Measurements from ENCODE around the gene MBD3L2. TPM values are rescaled to one million over a fixed set of nuclear protein-coding genes. Genes with fewer than 3 reads are reported as not detected.
"Not testable (repeated sequence)": the region's sequence is repeated elsewhere in the genome, so short reads cannot be mapped to it uniquely, and the experiment has no call there.

MBD3L2 gene
- total RNA-seq, 1 donor from 2014 or later: not detected

DNA sequence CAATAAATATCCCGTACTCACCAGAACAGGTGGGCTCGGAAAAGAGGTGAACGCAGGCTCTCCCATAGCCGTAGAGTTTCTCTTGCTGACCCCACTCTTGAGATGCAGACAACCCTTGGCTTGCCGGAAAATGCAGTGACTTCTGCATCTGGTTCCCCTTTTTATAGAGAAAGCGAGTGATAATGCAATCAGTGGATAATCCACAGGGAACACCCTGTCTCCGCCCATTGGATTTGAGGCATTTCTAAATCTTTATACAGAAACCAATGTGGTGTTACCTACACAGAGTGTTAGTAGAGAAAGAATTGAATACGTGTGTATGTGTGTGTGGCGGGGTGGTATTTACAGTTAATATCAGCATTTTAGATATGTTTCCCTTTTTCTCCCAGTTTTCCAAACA, 9.0 kb upstream of the MBD3L2 start, which contains the start of gene MBD3L4:
TSS of gene MBD3L4 (minus strand) at position 101 of the 400 bp plus-strand sequence. CDS start at position 66, 35 bp downstream.
- H3K4me1 Mint-ChIP-seq (ENCODE audit: low read depth); intact Hi-C loops (cut with micrococcal nuclease); DNase-seq (ENCODE audit: low spot score); H3K27me3 Mint-ChIP-seq (ENCODE audit: insufficient read depth); H3K36me3 Mint-ChIP-seq (ENCODE audit: low read depth); H3K4me3 Mint-ChIP-seq; H3K9me3 Mint-ChIP-seq; H3K27ac Mint-ChIP-seq: not testable (repeated sequence)

DNA sequence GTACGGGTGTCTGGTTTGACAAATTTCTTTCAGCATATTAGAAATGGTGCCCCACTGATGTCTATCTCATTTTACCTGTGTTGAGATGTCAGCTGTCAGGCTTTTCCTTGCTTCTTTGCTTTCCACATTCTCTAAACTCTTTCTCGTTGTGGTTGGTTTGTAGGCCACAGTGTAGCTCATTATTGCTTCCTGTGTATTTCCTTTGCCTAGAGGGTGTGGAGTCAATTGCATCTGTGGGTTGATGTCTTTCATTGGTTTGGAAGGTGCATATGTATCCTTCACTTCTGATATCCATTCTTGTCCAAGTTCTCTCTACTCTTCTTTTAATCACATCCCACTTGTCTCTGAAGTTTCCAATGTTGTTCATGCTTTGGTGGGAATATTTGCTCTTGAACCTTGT, 7.6 kb upstream of the MBD3L2 start:
- intact Hi-C loops (cut with micrococcal nuclease); H3K27me3 Mint-ChIP-seq (ENCODE audit: insufficient read depth); H3K9me3 Mint-ChIP-seq; DNase-seq (ENCODE audit: low spot score); H3K36me3 Mint-ChIP-seq (ENCODE audit: low read depth); H3K4me1 Mint-ChIP-seq (ENCODE audit: low read depth); H3K4me3 Mint-ChIP-seq; H3K27ac Mint-ChIP-seq: not testable (repeated sequence)

DNA sequence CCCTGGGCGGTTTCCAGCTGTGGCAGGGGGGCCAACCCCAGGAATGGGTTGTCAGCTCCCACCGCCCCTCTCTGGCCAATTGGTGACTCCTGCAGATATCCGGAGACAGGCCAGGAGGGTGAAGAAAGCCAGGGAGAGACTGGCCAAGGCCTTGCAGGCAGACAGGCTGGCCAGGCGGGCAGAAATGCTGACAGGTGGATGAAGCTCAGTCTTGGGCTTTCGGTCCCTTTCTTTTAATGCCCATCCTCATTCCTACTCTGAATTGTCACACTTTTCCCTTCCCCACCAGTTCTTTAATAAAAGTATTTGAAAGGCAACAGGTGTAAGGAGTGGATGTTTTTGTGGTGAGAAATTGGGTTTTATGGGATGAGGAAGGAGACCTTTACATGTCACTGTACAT, 2.3 kb downstream of the MBD3L2 start:
- H3K4me1 Mint-ChIP-seq (ENCODE audit: low read depth); H3K9me3 Mint-ChIP-seq; H3K4me3 Mint-ChIP-seq; H3K27me3 Mint-ChIP-seq (ENCODE audit: insufficient read depth); H3K27ac Mint-ChIP-seq; H3K36me3 Mint-ChIP-seq (ENCODE audit: low read depth); intact Hi-C loops (cut with micrococcal nuclease); DNase-seq (ENCODE audit: low spot score): not testable (repeated sequence)

DNA sequence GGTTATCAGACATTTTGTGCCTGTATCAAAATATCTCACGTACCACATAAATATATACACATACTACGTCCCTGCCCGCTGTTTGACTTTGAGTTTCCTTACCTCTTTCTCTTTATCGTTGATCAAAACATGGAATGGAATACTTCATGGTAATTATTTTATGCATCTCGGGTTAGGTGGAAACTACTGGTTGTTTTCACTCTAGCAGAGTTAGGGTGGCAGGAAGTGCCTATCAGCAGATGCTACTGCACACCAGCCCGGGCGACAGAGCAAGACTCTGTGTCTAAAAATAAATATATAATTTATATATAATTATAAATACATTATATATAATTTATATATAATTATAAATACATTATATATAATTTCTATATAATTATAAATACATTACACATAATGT, 3.8 kb downstream of the MBD3L2 start:
- DNase-seq (ENCODE audit: low spot score); H3K27me3 Mint-ChIP-seq (ENCODE audit: insufficient read depth); H3K4me3 Mint-ChIP-seq; H3K4me1 Mint-ChIP-seq (ENCODE audit: low read depth); H3K36me3 Mint-ChIP-seq (ENCODE audit: low read depth); H3K9me3 Mint-ChIP-seq; H3K27ac Mint-ChIP-seq; intact Hi-C loops (cut with micrococcal nuclease): not testable (repeated sequence)

DNA sequence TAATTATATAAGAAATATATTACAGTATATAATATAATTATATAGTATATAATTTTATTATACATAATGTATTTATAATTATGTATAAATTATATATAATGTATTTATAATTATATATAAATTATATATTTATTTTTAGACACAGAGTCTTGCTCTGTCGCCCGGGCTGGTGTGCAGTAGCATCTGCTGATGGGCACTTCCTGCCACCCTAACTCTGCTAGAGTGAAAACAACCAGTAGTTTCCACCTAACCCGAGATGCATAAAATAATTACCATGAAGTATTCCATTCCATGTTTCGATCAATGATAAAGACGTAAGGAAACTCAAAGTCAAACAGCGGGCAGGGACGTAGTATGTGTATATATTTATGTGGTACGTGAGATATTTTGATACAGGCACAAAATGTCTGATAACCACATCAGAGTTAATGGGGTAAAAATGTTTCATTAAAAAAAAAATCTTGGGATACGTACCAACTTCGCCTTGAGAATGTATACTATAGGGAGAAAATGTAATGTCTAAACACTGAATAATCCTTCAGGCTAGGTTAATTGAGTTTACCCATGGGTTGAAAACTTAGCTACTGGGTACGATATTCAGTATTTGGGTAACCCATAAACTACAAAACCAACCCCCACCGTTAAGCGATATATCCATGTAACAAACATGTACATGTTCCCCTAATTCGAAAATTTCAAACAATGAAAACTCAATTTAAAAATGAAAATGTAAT, 5.7 kb downstream of the MBD3L2 start:
- DNase-seq (ENCODE audit: low spot score); H3K4me3 Mint-ChIP-seq; H3K4me1 Mint-ChIP-seq (ENCODE audit: low read depth); H3K27me3 Mint-ChIP-seq (ENCODE audit: insufficient read depth); H3K9me3 Mint-ChIP-seq; H3K36me3 Mint-ChIP-seq (ENCODE audit: low read depth); intact Hi-C loops (cut with micrococcal nuclease); H3K27ac Mint-ChIP-seq: not testable (repeated sequence)

DNA sequence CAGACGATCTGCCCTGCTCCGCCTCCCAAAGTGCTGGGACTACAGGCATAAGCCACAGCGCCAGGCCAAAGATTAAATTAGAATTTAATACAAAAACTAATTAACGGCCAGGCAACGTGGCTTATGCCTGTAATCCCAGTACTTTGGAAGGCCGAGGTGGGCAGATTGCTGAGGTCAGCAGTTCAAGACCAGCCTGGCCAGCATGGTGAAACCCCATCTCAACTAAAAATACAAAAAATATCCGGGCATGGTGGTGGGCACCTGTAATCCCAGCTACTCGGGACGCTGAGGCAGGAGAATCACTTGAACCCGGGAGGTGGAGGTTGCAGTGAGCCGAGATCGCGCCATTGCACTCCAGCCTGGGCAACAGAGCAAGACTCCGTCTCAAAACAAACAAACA, 6.6 kb downstream of the MBD3L2 start:
- H3K27ac Mint-ChIP-seq; H3K9me3 Mint-ChIP-seq; H3K36me3 Mint-ChIP-seq (ENCODE audit: low read depth); H3K27me3 Mint-ChIP-seq (ENCODE audit: insufficient read depth); intact Hi-C loops (cut with micrococcal nuclease); H3K4me1 Mint-ChIP-seq (ENCODE audit: low read depth); DNase-seq (ENCODE audit: low spot score); H3K4me3 Mint-ChIP-seq: not testable (repeated sequence)

DNA sequence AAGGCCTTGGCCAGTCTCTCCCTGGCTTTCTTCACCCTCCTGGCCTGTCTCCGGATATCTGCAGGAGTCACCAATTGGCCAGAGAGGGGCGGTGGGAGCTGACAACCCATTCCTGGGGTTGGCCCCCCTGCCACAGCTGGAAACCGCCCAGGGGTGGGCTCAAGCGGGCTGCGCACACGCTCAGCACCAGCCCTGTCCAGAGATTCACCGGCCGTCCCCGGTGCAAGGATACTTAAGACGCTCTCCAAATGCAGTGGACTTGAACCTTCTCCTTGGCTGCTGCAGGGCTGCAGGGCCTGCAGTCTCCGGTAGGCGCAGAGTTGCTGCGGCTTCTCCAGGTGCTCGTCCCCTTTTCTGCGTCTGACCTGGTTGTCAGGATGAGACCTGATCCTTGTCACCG, 7.2 kb downstream of the MBD3L2 start:
- H3K4me3 Mint-ChIP-seq; H3K4me1 Mint-ChIP-seq (ENCODE audit: low read depth); intact Hi-C loops (cut with micrococcal nuclease); H3K36me3 Mint-ChIP-seq (ENCODE audit: low read depth); DNase-seq (ENCODE audit: low spot score); H3K27ac Mint-ChIP-seq; H3K27me3 Mint-ChIP-seq (ENCODE audit: insufficient read depth); H3K9me3 Mint-ChIP-seq: not testable (repeated sequence)

DNA sequence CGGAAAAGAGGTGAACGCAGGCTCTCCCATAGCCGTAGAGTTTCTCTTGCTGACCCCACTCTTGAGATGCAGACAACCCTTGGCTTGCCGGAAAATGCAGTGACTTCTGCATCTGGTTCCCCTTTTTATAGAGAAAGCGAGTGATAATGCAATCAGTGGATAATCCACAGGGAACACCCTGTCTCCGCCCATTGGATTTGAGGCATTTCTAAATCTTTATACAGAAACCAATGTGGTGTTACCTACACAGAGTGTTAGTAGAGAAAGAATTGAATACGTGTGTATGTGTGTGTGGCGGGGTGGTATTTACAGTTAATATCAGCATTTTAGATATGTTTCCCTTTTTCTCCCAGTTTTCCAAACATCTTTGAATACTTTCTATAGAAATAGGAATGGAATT, 9.5 kb downstream of the MBD3L2 start, which contains the start of gene MBD3L3:
TSS of gene MBD3L3 (minus strand) at position 101 of the 400 bp plus-strand sequence. CDS start at position 30, 71 bp downstream.
- intact Hi-C loops (cut with micrococcal nuclease); H3K36me3 Mint-ChIP-seq (ENCODE audit: low read depth); H3K9me3 Mint-ChIP-seq; H3K27me3 Mint-ChIP-seq (ENCODE audit: insufficient read depth); H3K27ac Mint-ChIP-seq; H3K4me3 Mint-ChIP-seq; DNase-seq (ENCODE audit: low spot score); H3K4me1 Mint-ChIP-seq (ENCODE audit: low read depth): not testable (repeated sequence)

DNA sequence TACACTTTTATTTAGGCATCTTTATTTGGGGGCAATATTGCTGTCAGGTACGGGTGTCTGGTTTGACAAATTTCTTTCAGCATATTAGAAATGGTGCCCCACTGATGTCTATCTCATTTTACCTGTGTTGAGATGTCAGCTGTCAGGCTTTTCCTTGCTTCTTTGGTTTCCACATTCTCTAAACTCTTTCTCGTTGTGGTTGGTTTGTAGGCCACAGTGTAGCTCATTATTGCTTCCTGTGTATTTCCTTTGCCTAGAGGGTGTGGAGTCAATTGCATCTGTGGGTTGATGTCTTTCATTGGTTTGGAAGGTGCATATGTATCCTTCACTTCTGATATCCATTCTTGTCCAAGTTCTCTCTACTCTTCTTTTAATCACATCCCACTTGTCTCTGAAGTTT, 10.9 kb downstream of the MBD3L2 start:
- DNase-seq (ENCODE audit: low spot score); intact Hi-C loops (cut with micrococcal nuclease); H3K27me3 Mint-ChIP-seq (ENCODE audit: insufficient read depth); H3K9me3 Mint-ChIP-seq; H3K4me1 Mint-ChIP-seq (ENCODE audit: low read depth); H3K4me3 Mint-ChIP-seq; H3K36me3 Mint-ChIP-seq (ENCODE audit: low read depth); H3K27ac Mint-ChIP-seq: not testable (repeated sequence)

DNA sequence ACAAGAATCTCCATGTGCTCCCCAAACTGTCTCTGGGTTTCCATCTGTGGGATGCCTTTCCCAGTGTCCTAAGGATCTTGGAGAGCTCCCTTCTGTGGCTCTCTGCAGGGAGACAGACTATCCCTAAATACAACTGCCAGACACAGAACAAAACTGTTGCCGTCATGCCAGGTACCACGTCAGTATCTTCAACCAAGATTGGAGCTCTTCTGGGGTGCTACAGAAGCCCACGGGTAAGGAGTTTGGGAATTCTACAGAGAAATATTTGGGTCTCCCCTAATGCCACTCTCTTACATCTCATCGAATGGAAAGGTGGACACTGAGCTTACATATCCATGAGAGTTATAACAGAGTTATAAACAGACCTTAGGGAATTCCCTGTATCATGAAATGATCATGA, 14.2 kb downstream of the MBD3L2 start:
- no peak for DNase-seq (ENCODE audit: low spot score)
- Mint-ChIP-seq H3K27me3 (ENCODE audit: insufficient read depth) (no peaks in the 10 kb centered on the region), H3K27ac (no peak overlapping the region), H3K4me3 (no peak overlapping the region), H3K36me3 (ENCODE audit: low read depth) (no peaks in the 10 kb centered on the region), H3K9me3 (no peaks in the 10 kb centered on the region), H3K4me1 (ENCODE audit: low read depth) (no peaks in the 10 kb centered on the region)
- intact Hi-C loops (cut with micrococcal nuclease): no loop called here

DNA sequence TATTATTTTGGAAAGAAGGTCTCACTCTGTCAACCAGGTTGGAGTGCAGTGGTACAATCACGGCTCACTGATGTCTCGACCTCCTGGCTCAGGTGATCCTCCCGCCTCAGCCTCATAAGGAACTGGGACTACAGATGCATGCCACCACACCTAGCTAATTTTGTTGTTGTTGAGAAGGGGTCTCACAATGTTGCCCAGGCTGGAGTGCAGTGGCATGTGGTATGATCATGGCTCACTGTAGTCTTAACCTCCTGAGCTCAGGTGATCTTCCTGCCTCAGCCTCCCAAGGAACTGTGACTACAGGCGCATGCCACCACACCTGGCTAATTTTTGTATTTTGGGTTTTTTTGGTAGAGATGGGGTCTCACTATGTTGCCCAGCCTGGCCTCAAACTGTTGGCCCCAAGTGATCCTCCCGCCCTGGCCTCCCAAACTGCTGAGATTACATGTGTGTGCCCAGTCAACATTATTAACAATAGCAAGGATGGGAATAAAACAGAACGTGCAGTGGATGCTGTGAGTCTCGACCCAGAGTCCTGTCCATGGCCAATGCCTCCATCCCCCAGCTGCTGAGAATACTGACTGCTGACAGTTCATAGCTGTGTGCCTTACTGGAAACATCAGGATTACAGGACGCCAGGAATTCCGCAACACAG, 14.8 kb downstream of the MBD3L2 start:
- H3K27me3 Mint-ChIP-seq (ENCODE audit: insufficient read depth): no peaks in the 10 kb centered on the region
- no peak overlapping the region for H3K27ac Mint-ChIP-seq
- H3K9me3 Mint-ChIP-seq: no peaks in the 10 kb centered on the region
- H3K4me1 Mint-ChIP-seq (ENCODE audit: low read depth): peaks cover 2% of the 10 kb centered on the region
- intact Hi-C loops (cut with micrococcal nuclease): no loop called here
- no peak overlapping the region for H3K4me3 Mint-ChIP-seq
- H3K36me3 Mint-ChIP-seq (ENCODE audit: low read depth): no peaks in the 10 kb centered on the region
- DNase-seq (ENCODE audit: low spot score): no peak

DNA sequence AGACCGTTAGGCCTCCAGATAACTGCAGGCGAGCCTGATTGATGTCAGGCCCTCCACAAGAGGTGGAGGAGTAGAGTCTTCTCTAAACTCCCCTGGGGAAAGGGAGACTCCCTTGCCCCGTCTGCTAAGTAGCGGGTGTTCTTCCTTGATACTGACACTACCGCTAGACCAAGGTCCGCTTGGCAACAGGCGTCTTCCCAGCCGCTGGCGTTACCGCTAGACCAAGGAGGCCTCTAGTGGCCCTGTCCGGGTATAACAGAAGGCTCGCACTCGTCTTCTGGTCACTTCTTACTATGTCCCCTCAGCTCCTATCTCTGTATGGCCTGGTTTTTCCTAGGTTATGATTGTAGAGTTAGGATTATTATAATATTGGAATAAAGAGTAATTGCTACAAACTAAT, 18.0 kb downstream of the MBD3L2 start:
- DNase-seq (ENCODE audit: low spot score): not testable (repeated sequence)

DNA sequence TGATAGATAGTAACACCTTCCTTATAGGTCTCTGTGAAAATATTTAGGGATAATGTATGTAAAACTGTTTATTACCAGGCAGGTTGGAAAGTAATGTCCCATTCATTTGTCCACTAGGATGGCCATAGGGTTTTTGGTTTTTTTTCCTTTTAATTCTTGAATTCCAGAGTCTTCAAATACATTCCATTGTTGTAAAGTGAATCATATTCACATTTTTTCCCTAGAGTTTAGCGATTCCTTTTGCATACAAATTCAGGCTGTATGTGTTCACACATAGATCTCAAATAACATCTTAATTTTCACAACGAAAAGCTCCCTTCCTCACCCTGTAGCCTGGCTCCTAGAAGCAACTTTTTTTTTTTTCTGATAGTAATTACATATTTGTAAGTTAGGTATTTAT, 18.6 kb downstream of the MBD3L2 start:
- no peak overlapping the region for H3K4me3 Mint-ChIP-seq
- H3K4me1 Mint-ChIP-seq (ENCODE audit: low read depth): peaks cover 12% of the 10 kb centered on the region
- no peak overlapping the region for H3K27ac Mint-ChIP-seq
- peaks cover 24% of the 10 kb centered on the region for H3K36me3 Mint-ChIP-seq (ENCODE audit: low read depth)
- no peak for DNase-seq (ENCODE audit: low spot score)
- intact Hi-C loops (cut with micrococcal nuclease): no loop called here
- H3K9me3 Mint-ChIP-seq: peaks cover 5% of the 10 kb centered on the region
- no peaks in the 10 kb centered on the region for H3K27me3 Mint-ChIP-seq (ENCODE audit: insufficient read depth)

More for the DNA sequence above, 18.0 kb downstream of the MBD3L2 start:
- H3K27ac Mint-ChIP-seq; H3K9me3 Mint-ChIP-seq; H3K4me3 Mint-ChIP-seq; intact Hi-C loops (cut with micrococcal nuclease); H3K4me1 Mint-ChIP-seq (ENCODE audit: low read depth); H3K27me3 Mint-ChIP-seq (ENCODE audit: insufficient read depth): not testable (repeated sequence)
- H3K36me3 Mint-ChIP-seq (ENCODE audit: low read depth): peaks cover 19% of the 10 kb centered on the region
